HepG2 (cell line): ENCODE results near the gene MID2. TPM values are rescaled to one million over a fixed set of nuclear protein-coding genes. Genes with fewer than 3 reads are reported as not detected.

Experiments
- ATAC-seq: fragments of 200-7000 bp; cut with Tn5 transposase; 3 replicates; pipeline ENCODE4 v1.9.1; 2020; ENCODE audit warnings: mild to moderate bottlenecking, moderate library complexity
- BruUV-seq: library from RNA; stranded (reverse); fragments of 400-500 nt; replicated peaks from 2 replicates; lab custom pipeline; 2021; lab: Mats Ljungman, UMichigan
- CTCF ChIA-PET: fragments of 300-600 bp; formaldehyde crosslinking; extraction: SDS; loops from one replicate; lab custom pipeline; 2021; ENCODE audit warnings: low total read pairs, inconsistent platforms, low intra/inter-chr PET ratio; lab: Yijun Ruan, JAX
- POLR2A ChIA-PET: fragments of 350-600 bp; sonication (Branson Sonifier 250); formaldehyde crosslinking; loops from one replicate; lab custom pipeline; 2020; ENCODE audit warnings: antibody characterized with exemption, inconsistent platforms; lab: Yijun Ruan, JAX
- DNase-seq: peaks from one replicate; pipeline ENCODE4 v3.0.0-alpha.2; 2015; ENCODE audit warnings: low spot score
- FAIRE-seq: peaks from 3 replicates; lab custom pipeline; 2011; peaks lifted over from hg19 to GRCh38; lab: Jason Lieb, UNC
- H2AFZ ChIP-seq: one replicate; pipeline ENCODE4 v1.6.1; 2011; ENCODE audit warnings: low read length, inconsistent platforms
- H3K27ac ChIP-seq: fragments of 300-600 bp; 3 replicates; pipeline ENCODE4 v1.8.0; 2011; ENCODE audit warnings: mixed run types, mild to moderate bottlenecking, mixed read lengths, low read length, inconsistent platforms; ENCODE audit not compliant: insufficient read depth; ENCODE audit errors: extremely low read length
- H3K27me3 ChIP-seq, 2 experiments: fragments of 200-600 bp in 1 of 2; 2 replicates in 1 of 2; 3 replicates in 1 of 2; pipeline versions ENCODE4 v1.6.0 to v1.8.0; 2011; ENCODE audit warnings: low read length in 2 of 2, mild to moderate bottlenecking in 2 of 2, moderate library complexity in 2 of 2, inconsistent platforms in 1 of 2; ENCODE audit not compliant: insufficient read depth in 2 of 2, control insufficient read depth in 1 of 2
- H3K36me3 ChIP-seq, 2 experiments: fragments of 200-600 bp in 1 of 2; replicated peaks in 1 of 2; 2 replicates in 1 of 2; 3 replicates in 1 of 2; pipeline versions ENCODE4 v1.5.1 to v1.8.0; 2011; ENCODE audit warnings: low read length in 2 of 2, inconsistent platforms in 1 of 2; ENCODE audit not compliant: insufficient read depth in 2 of 2, control insufficient read depth in 1 of 2
- H3K4me1 ChIP-seq: 2 replicates; pipeline ENCODE4 v1.5.1; 2012; ENCODE audit warnings: low read length, inconsistent platforms; ENCODE audit not compliant: insufficient read depth
- H3K4me2 ChIP-seq: 2 replicates; pipeline ENCODE4 v1.6.0; 2011; ENCODE audit warnings: low read depth, low read length, inconsistent platforms
- H3K4me3 ChIP-seq, 3 experiments: fragments of 200-600 bp in 1 of 3; sonication (generic), shearing (Covaris generic) in 1 of 3; replicated peaks in 1 of 3; 2 replicates each; pipeline ENCODE4 v1.5.1; 2011 to 2016; ENCODE audit warnings: low read length in 3 of 3, inconsistent platforms in 2 of 3, low read depth in 2 of 3, mild to moderate bottlenecking in 2 of 3, control low read depth in 1 of 3, mixed read lengths in 1 of 3; ENCODE audit not compliant: insufficient read depth in 1 of 3
- H3K79me2 ChIP-seq: one replicate; pipeline ENCODE4 v1.6.1; 2011; ENCODE audit warnings: low read length, inconsistent platforms; ENCODE audit not compliant: insufficient read depth
- H3K9ac ChIP-seq: 2 replicates; pipeline ENCODE4 v1.6.0; 2011; ENCODE audit warnings: mild to moderate bottlenecking, low read depth, low read length, inconsistent platforms; ENCODE audit not compliant: insufficient read depth
- H3K9me3 ChIP-seq: 2 replicates; pipeline ENCODE4 v1.5.1; 2012; ENCODE audit warnings: mild to moderate bottlenecking, low read length
- H4K20me1 ChIP-seq: 2 replicates; pipeline ENCODE4 v1.6.0; 2011; ENCODE audit warnings: inconsistent platforms, mild to moderate bottlenecking, low read length, moderate library complexity; ENCODE audit not compliant: insufficient read depth
- CHD2 ChIP-seq: IDR thresholded peaks from 2 replicates; pipeline ENCODE4 v1.6.1; 2011; ENCODE audit warnings: low read depth, low read length, improper control_type of control experiment
- CREB3 ChIP-seq: sonication (generic); formaldehyde crosslinking; IDR thresholded peaks from 2 replicates; pipeline ENCODE4 v1.5.0; 2020; ENCODE audit warnings: missing genetic modification reagents
- ETS1 ChIP-seq: sonication (generic); formaldehyde crosslinking; IDR thresholded peaks from 2 replicates; pipeline ENCODE4 v1.4.0; 2020; ENCODE audit warnings: missing genetic modification reagents
- EZH2 ChIP-seq: conservative IDR thresholded peaks from 2 replicates; pipeline ENCODE4 v1.6.1; 2012; ENCODE audit warnings: mild to moderate bottlenecking, low read depth, low read length, moderate library complexity
- GLI4 ChIP-seq: sonication (generic); formaldehyde crosslinking; IDR thresholded peaks from 2 replicates; pipeline ENCODE4 v1.5.1; 2020; ENCODE audit warnings: missing genetic modification reagents, mild to moderate bottlenecking, moderate library complexity, borderline replicate concordance
- HNRNPK ChIP-seq: fragments of 200-400 bp; formaldehyde crosslinking; IDR thresholded peaks from 2 replicates; pipeline ENCODE4 v1.6.1; 2018; ENCODE audit warnings: low read length, low read depth, moderate library complexity, mild to moderate bottlenecking; ENCODE audit not compliant: poor library complexity, severe bottlenecking
- PPARG ChIP-seq: conservative IDR thresholded peaks from 2 replicates; pipeline ENCODE4 v1.6.1; 2016; ENCODE audit warnings: missing biosample characterization, missing genetic modification reagents
- RFX1 ChIP-seq: fragments of 450-650 bp; IDR thresholded peaks from 2 replicates; pipeline ENCODE4 v1.6.1; 2017
- SRY ChIP-seq: sonication (generic); formaldehyde crosslinking; IDR thresholded peaks from 2 replicates; pipeline ENCODE4 v1.8.0; 2022; ENCODE audit warnings: mild to moderate bottlenecking, missing genetic modification reagents
- ZFAT ChIP-seq: sonication (generic); formaldehyde crosslinking; conservative IDR thresholded peaks from 2 replicates; pipeline ENCODE4 v1.8.1; 2023; ENCODE audit warnings: missing genetic modification reagents, inconsistent platforms
- ZMYM2 ChIP-seq: sonication (generic); formaldehyde crosslinking; IDR thresholded peaks from 2 replicates; pipeline ENCODE4 v1.8.0; 2022; ENCODE audit warnings: mild to moderate bottlenecking, missing genetic modification reagents
- ZNF18 ChIP-seq: sonication (generic); formaldehyde crosslinking; IDR thresholded peaks from 2 replicates; pipeline ENCODE4 v1.8.0; 2022; ENCODE audit warnings: mild to moderate bottlenecking, missing genetic modification reagents; ENCODE audit not compliant: insufficient replicate concordance
- ZNF264 ChIP-seq: sonication (generic); formaldehyde crosslinking; IDR thresholded peaks from 2 replicates; pipeline ENCODE4 v1.4.0; 2020; ENCODE audit warnings: missing genetic modification reagents
- ZNF660 ChIP-seq: sonication (generic); formaldehyde crosslinking; IDR thresholded peaks from 2 replicates; pipeline ENCODE4 v1.5.1; 2020; ENCODE audit warnings: mild to moderate bottlenecking, low read depth, missing genetic modification reagents, borderline replicate concordance
- ZNF891 ChIP-seq: sonication (generic); formaldehyde crosslinking; IDR thresholded peaks from 2 replicates; pipeline ENCODE4 v1.5.0; 2020; ENCODE audit warnings: mild to moderate bottlenecking, missing genetic modification reagents
- WGBS: methylation state at CpG from one replicate; pipeline ENCODE4 v1.1.6; 2017; ENCODE audit warnings: low lambda C conversion rate; 5-methylcytosine and 5-hydroxymethylcytosine counted together
- in situ Hi-C: cut with HindIII; loops from 2 replicates; pipeline ENCODE4 v1.10.0; 2017; ENCODE audit warnings: low pct_unique_long_range_greater_than_20kb; ENCODE audit not compliant: extremely low pct_ligation_motif_present
- intact Hi-C: fragments of 100-400 bp; cut with micrococcal nuclease; formaldehyde crosslinking; loops from one replicate; pipeline ENCODE4 v1.10.0; 2022; ENCODE audit not compliant: unreplicated experiment
- polyA plus RNA-seq, 8 experiments: library from polyadenylated mRNA; depleted of rRNA in 3 of 8; stranded (reverse) in 7 of 8; unstranded in 1 of 8; fragments of >200 nt; fragmentation: Illumina TruSeq in 4 of 8; extraction: Trizol in 4 of 8; gene quantifications; 2 replicates each; pipeline versions ENCODE4 v1.2.1 to v1.2.3, GENCODE V29; 2011 to 2016; ENCODE audit warnings: low read depth in 4 of 8, missing spikeins in 1 of 8, mixed read lengths in 1 of 8; ENCODE audit not compliant: insufficient read depth in 1 of 8
- total RNA-seq, 5 experiments: library from RNA; depleted of rRNA; stranded (reverse); fragments of >200 nt; fragmentation: Illumina TruSeq; extraction: Trizol; gene quantifications; 2 replicates each; pipeline ENCODE4 v1.2.3, GENCODE V29; 2016; ENCODE audit warnings: low read depth in 1 of 5

MID2 gene
- total and polyA plus RNA-seq, 2 of the 13 experiments (the other 11 are each of a cell fraction or from before 2014, with no cell fraction given), result 0.05 to 0.09 TPM

GRCh38 chrX:107836958-107837357, 11.3 kb downstream of the MID2 start:
- Histone ChIP-seq H3K9me3 (no peaks in the 10 kb centered on the region), H3K4me1 (no peaks in the 10 kb centered on the region), H3K9ac (no peak overlapping the region), H3K4me3 (no peak overlapping the region), H3K4me2 (no peak overlapping the region), H3K27ac (no peak overlapping the region), H3K36me3 (no peaks in the 10 kb centered on the region), H4K20me1 (no peaks in the 10 kb centered on the region), H3K27me3 (peaks cover 0 to 1% of the 10 kb centered on the region in 2 experiments; a peak in 1 of 5 replicates), H2AFZ (no peak overlapping the region), H3K79me2 (no peaks in the 10 kb centered on the region)
- ATAC-seq (no peak), DNase-seq (no peak), FAIRE-seq (no peak)
- WGBS, result 5% methylated on average over 2 of the region's 2 CpGs
- in situ Hi-C loops, result no loop called here
- TF ChIP-seq EZH2 (no peak), ZNF660 (CRISPR knock-in tag) (no peak), HNRNPK (no peak), ZNF891 (CRISPR knock-in tag) (no peak), ETS1 (CRISPR knock-in tag) (no peak), SRY (CRISPR knock-in tag) (no peak), ZFAT (CRISPR knock-in tag) (no peak), PPARG (CRISPR knock-in tag) (no peak), RFX1 (no peak)
- ChIA-PET CTCF (no interaction called here), POLR2A (no interaction called here)
- intact Hi-C loops, result no loop called here
- no TSS peak for BruUV-seq

- no peak for ATAC-seq
- no peaks in the 10 kb centered on the region for H3K4me1 ChIP-seq
- H3K9me3 ChIP-seq, result no peaks in the 10 kb centered on the region
- no peaks in the 10 kb centered on the region for H3K36me3 ChIP-seq
- ChIA-PET POLR2A (no interaction called here), CTCF (no interaction called here)
- 35% methylated on average over 4 of the region's 15 CpGs for WGBS
- H3K27me3 ChIP-seq, result peaks cover 0 to 1% of the 10 kb centered on the region in 2 experiments; a peak in 1 of 5 replicates
- H3K4me2 ChIP-seq, result no peak overlapping the region
- H4K20me1 ChIP-seq, result no peaks in the 10 kb centered on the region
- H3K27ac ChIP-seq, result no peak overlapping the region
- no TSS peak for BruUV-seq
- H3K4me3 ChIP-seq, result no peak overlapping the region
- DNase-seq, result no peak
- no peak overlapping the region for H3K9ac ChIP-seq
- in situ Hi-C loops, result no loop called here
- TF ChIP-seq CREB3 (CRISPR knock-in tag) (no peak), GLI4 (CRISPR knock-in tag) (no peak), ZNF18 (CRISPR knock-in tag) (no peak), ZMYM2 (CRISPR knock-in tag) (no peak), CHD2 (no peak), ZNF264 (CRISPR knock-in tag) (no peak)
- H2AFZ ChIP-seq, result no peak overlapping the region
- FAIRE-seq, result no peak
- H3K79me2 ChIP-seq, result no peaks in the 10 kb centered on the region
- intact Hi-C loops, result no loop called here
These were observed 15.3 kb downstream of the MID2 start for GRCh38 chrX:107840971-107841370.
